Measurements from ENCODE around the gene RAB26.

- TF ChIP-seq POLR2A (IDR thresholded peaks at IDR 0.05) (no peak), CTCF (IDR thresholded peaks at IDR 0.05) (no peak), POLR2AphosphoS5 (IDR thresholded peaks at IDR 0.05) (no peak)
Measured at GRCh38 chr16:2198283-2198682, 49.9 kb downstream of the RAB26 start.
